ENCODE measurements around the gene DUSP5. TPM values are rescaled to one million over a fixed set of nuclear protein-coding genes. Genes with fewer than 3 reads are reported as not detected.

DUSP5 gene
- total and polyA plus RNA-seq, 12 donors, result 11.7 to 61.7 (median 17.4) TPM

- H3K36me3 ChIP-seq (replicated peaks in 1 of 2), result no peaks in the 10 kb centered on the region
- DNase-seq, result peak; percentile 39 to 66 (median 58)
- peak overlapping the region in 3 of 4 donors; percentile 14 to 68 (median 23) for H3K4me3 ChIP-seq
- peak overlapping the region; percentile 33 to 98 (median 95) for H3K27ac ChIP-seq
- 23 to 42% (median 28%) methylated on average over 17 to 21 of the region's 21 CpGs for WGBS, 4 donors
- H3K4me1 ChIP-seq (replicated peaks in 1 of 2), result peaks cover 37 to 73% of the 10 kb centered on the region in 2 donors
- TF ChIP-seq CTCF (IDR thresholded peaks at IDR 0.05) (peak in 3 of 6 experiments; percentile 9 to 20 (median 12)), POLR2A (IDR thresholded peaks at IDR 0.05) (peak in 1 of 2 donors; percentile 9)
- H3K27me3 ChIP-seq, result no peaks in the 10 kb centered on the region
- intact Hi-C loops (cut with DNase I), result loop anchor here in 1 of 2 donors (10.0 kb wide), 1 partner anchor 144 kb away; no protein-coding TSS in a partner anchor
- H3K9me3 ChIP-seq (replicated peaks in 1 of 3), result no peaks in the 10 kb centered on the region
Measured at GRCh38 chr10:110498982-110499795, 1.5 kb downstream of the DUSP5 start.

- TF ChIP-seq POLR2A (IDR thresholded peaks at IDR 0.05) (no peak), CTCF (IDR thresholded peaks at IDR 0.05) (no peak)
- no peaks in the 10 kb centered on the region for H3K36me3 ChIP-seq (replicated peaks in 1 of 2)
- WGBS, 4 donors, result 76 to 81% (median 77%) methylated on average over 9 of the region's 9 CpGs
- H3K4me1 ChIP-seq (replicated peaks in 1 of 2), result peaks cover 44 to 80% of the 10 kb centered on the region in 2 donors
- peak overlapping the region in 1 of 4 donors; percentile 68 for H3K4me3 ChIP-seq
- no peaks in the 10 kb centered on the region for H3K27me3 ChIP-seq
- intact Hi-C loops (cut with DNase I), result loop anchor here in 1 of 2 donors (10.0 kb wide), 1 partner anchor 145 kb away; no protein-coding TSS in a partner anchor
- H3K9me3 ChIP-seq (replicated peaks in 1 of 3), result no peaks in the 10 kb centered on the region
- DNase-seq, result no peak
- peak overlapping the region in 3 of 5 donors; percentile 95 to 98 (median 98) for H3K27ac ChIP-seq
Measured at GRCh38 chr10:110499796-110500514, 2.2 kb downstream of the DUSP5 start.

- no peak for TF ChIP-seq CTCF (IDR thresholded peaks at IDR 0.05)
- no peak for TF ChIP-seq POLR2A (IDR thresholded peaks at IDR 0.05)
- Histone ChIP-seq H3K36me3 (replicated peaks in 1 of 2) (no peaks in the 10 kb centered on the region), H3K27ac (peak overlapping the region; percentile 43 to 98 (median 78)), H3K4me1 (replicated peaks in 1 of 2) (peaks cover 44 to 86% of the 10 kb centered on the region in 2 donors), H3K9me3 (replicated peaks in 1 of 3) (no peaks in the 10 kb centered on the region), H3K27me3 (no peaks in the 10 kb centered on the region), H3K4me3 (peak overlapping the region in 1 of 4 donors; percentile 68)
- DNase-seq, result no peak
- 42 to 66% (median 62%) methylated on average over 3 of the region's 3 CpGs for WGBS, 4 donors
- intact Hi-C loops (cut with DNase I), result no loop called here
Measured at GRCh38 chr10:110500515-110500905, 2.8 kb downstream of the DUSP5 start.
